Neutrophil (primary cell): ENCODE results near the gene SMPD3.

Experiments
- H3K27ac ChIP-seq: fragments of 200-600 bp; sonication (generic); 2 replicates; pipeline ENCODE4 v1.5.1; 2016; ENCODE audit warnings: mild to moderate bottlenecking, moderate library complexity
- H3K27me3 ChIP-seq: fragments of 200-600 bp; sonication (generic); 2 replicates; pipeline ENCODE4 v1.6.0; 2016; ENCODE audit warnings: mild to moderate bottlenecking
- H3K36me3 ChIP-seq: fragments of 200-600 bp; sonication (generic); 2 replicates; pipeline ENCODE4 v1.5.1; 2017
- H3K4me1 ChIP-seq, 2 experiments: fragments of 200-600 bp in 1 of 2; sonication (generic) in 1 of 2; 1 replicate in 1 of 2; 2 replicates in 1 of 2; pipeline versions ENCODE4 v1.5.1 to v1.6.1; 2013 to 2016; ENCODE audit warnings: low read depth in 1 of 2, low read length in 1 of 2, mild to moderate bottlenecking in 1 of 2, moderate library complexity in 1 of 2; ENCODE audit not compliant: control insufficient read depth in 1 of 2, insufficient read depth in 1 of 2
- H3K4me3 ChIP-seq, 2 experiments: fragments of 200-600 bp in 1 of 2; sonication (generic) in 1 of 2; 1 replicate in 1 of 2; 2 replicates in 1 of 2; pipeline ENCODE4 v1.5.1; 2013 to 2016; ENCODE audit warnings: low read depth in 1 of 2, low read length in 1 of 2, mild to moderate bottlenecking in 1 of 2, moderate library complexity in 1 of 2
- H3K9me3 ChIP-seq: fragments of 200-600 bp; sonication (generic); 2 replicates; pipeline ENCODE4 v1.5.1; 2016
- CTCF ChIP-seq: fragments of 200-600 bp; sonication (generic); IDR thresholded peaks from 2 replicates; pipeline ENCODE4 v1.5.1; 2016; ENCODE audit warnings: antibody characterized with exemption

The SMPD3 gene

GRCh38 chr16:68399456-68399855 is 48.9 kb downstream of the SMPD3 start:
- no peak for TF ChIP-seq CTCF
- no peaks in the 10 kb centered on the region for H3K4me1 ChIP-seq
- H3K9me3 ChIP-seq: no peaks in the 10 kb centered on the region
- no peak overlapping the region for H3K27ac ChIP-seq
- H3K36me3 ChIP-seq: no peaks in the 10 kb centered on the region
- H3K27me3 ChIP-seq: peaks cover 3% of the 10 kb centered on the region
- no peak overlapping the region for H3K4me3 ChIP-seq

GRCh38 chr16:68397710-68398201 is 50.6 kb downstream of the SMPD3 start:
- H3K4me1 ChIP-seq: no peaks in the 10 kb centered on the region
- TF ChIP-seq CTCF: no peak
- peaks cover 3% of the 10 kb centered on the region for H3K27me3 ChIP-seq

GRCh38 chr16:68396481-68396880 is 51.8 kb downstream of the SMPD3 start:
- H3K27me3 ChIP-seq: peaks cover 3% of the 10 kb centered on the region
- H3K27ac ChIP-seq: no peak overlapping the region
- H3K9me3 ChIP-seq: no peaks in the 10 kb centered on the region
- no peaks in the 10 kb centered on the region for H3K36me3 ChIP-seq
- no peaks in the 10 kb centered on the region for H3K4me1 ChIP-seq
- TF ChIP-seq CTCF: no peak
- H3K4me3 ChIP-seq: no peak overlapping the region

More at GRCh38 chr16:68397710-68398201, 50.6 kb downstream of the SMPD3 start:
- H3K9me3 ChIP-seq: no peaks in the 10 kb centered on the region
- H3K27ac ChIP-seq: no peak overlapping the region
- H3K4me3 ChIP-seq: no peak overlapping the region
- H3K36me3 ChIP-seq: no peaks in the 10 kb centered on the region

GRCh38 chr16:68395815-68396214 is 52.5 kb downstream of the SMPD3 start:
- Histone ChIP-seq H3K27ac (no peak overlapping the region), H3K9me3 (no peaks in the 10 kb centered on the region), H3K27me3 (peaks cover 3% of the 10 kb centered on the region), H3K4me1 (no peaks in the 10 kb centered on the region), H3K4me3 (no peak overlapping the region), H3K36me3 (no peaks in the 10 kb centered on the region)
- TF ChIP-seq CTCF: no peak

GRCh38 chr16:68395167-68395786 is 53.0 kb downstream of the SMPD3 start:
- H3K27me3 ChIP-seq: peaks cover 3% of the 10 kb centered on the region
- no peaks in the 10 kb centered on the region for H3K9me3 ChIP-seq
- no peak overlapping the region for H3K4me3 ChIP-seq
- no peaks in the 10 kb centered on the region for H3K4me1 ChIP-seq
- H3K36me3 ChIP-seq: no peaks in the 10 kb centered on the region
- no peak overlapping the region for H3K27ac ChIP-seq
- TF ChIP-seq CTCF: no peak
